GM23248 (cell line): ENCODE measurements around the gene FAM76B. TPM values are rescaled to one million over a fixed set of nuclear protein-coding genes. Genes with fewer than 3 reads are reported as not detected.

Experiments used
- DNase-seq: peaks from one replicate; pipeline ENCODE4 v3.0.0-alpha.2; 2015
- H2AFZ ChIP-seq: fragments of 200-600 bp; sonication (generic); 2 replicates; pipeline ENCODE4 v1.6.1; 2016; ENCODE audit warnings: antibody characterized with exemption
- H3F3A ChIP-seq: fragments of 200-600 bp; sonication (generic); 2 replicates; pipeline ENCODE4 v1.6.1; 2016; ENCODE audit warnings: mild to moderate bottlenecking, antibody characterized with exemption, mixed run types; ENCODE audit not compliant: insufficient read depth
- H3K27ac ChIP-seq: fragments of 200-600 bp; sonication (generic); 2 replicates; pipeline ENCODE4 v1.5.1; 2016; ENCODE audit warnings: mild to moderate bottlenecking
- H3K27me3 ChIP-seq: fragments of 200-600 bp; sonication (generic); replicated peaks from 2 replicates; pipeline ENCODE4 v1.6.1; 2016; ENCODE audit warnings: mild to moderate bottlenecking; ENCODE audit not compliant: insufficient read depth
- H3K36me3 ChIP-seq: fragments of 200-600 bp; sonication (generic); 2 replicates; pipeline ENCODE4 v1.6.1; 2016; ENCODE audit warnings: low read depth, mild to moderate bottlenecking
- H3K4me1 ChIP-seq: fragments of 200-600 bp; sonication (generic); 2 replicates; pipeline ENCODE4 v1.6.1; 2016; ENCODE audit warnings: mild to moderate bottlenecking; ENCODE audit not compliant: insufficient read depth
- H3K4me2 ChIP-seq: fragments of 200-600 bp; sonication (generic); one replicate; pipeline ENCODE4 v1.6.1; 2016; ENCODE audit warnings: mild to moderate bottlenecking; ENCODE audit not compliant: unreplicated experiment
- H3K4me3 ChIP-seq: fragments of 200-600 bp; sonication (generic); 2 replicates; pipeline ENCODE4 v1.5.1; 2016; ENCODE audit warnings: mild to moderate bottlenecking
- H3K79me2 ChIP-seq: fragments of 200-600 bp; sonication (generic); 2 replicates; pipeline ENCODE4 v1.6.1; 2016; ENCODE audit warnings: mild to moderate bottlenecking; ENCODE audit not compliant: insufficient read depth
- H3K9ac ChIP-seq: fragments of 200-600 bp; sonication (generic); 2 replicates; pipeline ENCODE4 v1.6.1; 2016; ENCODE audit warnings: mild to moderate bottlenecking
- H3K9me2 ChIP-seq: fragments of 200-600 bp; sonication (generic); 2 replicates; pipeline ENCODE4 v1.6.1; 2016; ENCODE audit warnings: mixed run types, mild to moderate bottlenecking, moderate library complexity; ENCODE audit not compliant: insufficient read depth
- H3K9me3 ChIP-seq: fragments of 200-600 bp; sonication (generic); one replicate; pipeline ENCODE4 v1.6.1; 2017; ENCODE audit warnings: low read depth
- H4K20me1 ChIP-seq: fragments of 200-600 bp; sonication (generic); 2 replicates; pipeline ENCODE4 v1.6.0; 2016; ENCODE audit not compliant: insufficient read depth
- EZH2 ChIP-seq: fragments of 200-600 bp; sonication (generic); IDR thresholded peaks from 2 replicates; pipeline ENCODE4 v1.6.1; 2018; ENCODE audit warnings: antibody characterized with exemption, mild to moderate bottlenecking; ENCODE audit not compliant: insufficient read depth, poor library complexity, severe bottlenecking
- EZH2phosphoT487 ChIP-seq: fragments of 200-600 bp; sonication (generic); IDR thresholded peaks from 2 replicates; pipeline ENCODE4 v1.6.1; 2018; ENCODE audit warnings: antibody characterized with exemption, moderate library complexity, mild to moderate bottlenecking, low read depth; ENCODE audit not compliant: insufficient read depth
- WGBS, 2 experiments: methylation state at CpG; one replicate each; pipeline ENCODE4 v1.1.6; 2015 to 2017; ENCODE audit warnings: low lambda C conversion rate in 2 of 2, low coverage in 1 of 2; ENCODE audit errors: missing lambda C conversion rate in 2 of 2; 5-methylcytosine and 5-hydroxymethylcytosine counted together
- in situ Hi-C: fragments of 300-500 bp; cut with MboI; formaldehyde crosslinking; loops from 2 replicates; pipeline ENCODE4 v1.15.0; 2020
- polyA plus RNA-seq: library from polyadenylated mRNA; unstranded; fragments of >200 nt; fragmentation: Nextera tagmentation; extraction: Ambion mirVana; gene quantifications from 2 replicates; pipeline ENCODE4 v1.2.1, GENCODE V29; 2016
- total RNA-seq: library from RNA; depleted of rRNA; stranded (reverse); fragments of >200 nt; shearing (Covaris generic); gene quantifications from 2 replicates; pipeline ENCODE4 v1.2.3, GENCODE V29; 2014

Gene FAM76B
- total and polyA plus RNA-seq, 2 experiments from 2014 or later, result 8.0 to 10.4 TPM

GRCh38 chr11:95727620-95728019 lies 62.0 kb downstream of the FAM76B start:
- H4K20me1 ChIP-seq, result no peaks in the 10 kb centered on the region
- H3K4me1 ChIP-seq, result no peaks in the 10 kb centered on the region
- in situ Hi-C loops, result no loop called here
- H2AFZ ChIP-seq, result no peak overlapping the region
- no peak overlapping the region for H3K4me3 ChIP-seq
- no peak for DNase-seq
- no peaks in the 10 kb centered on the region; the same call in 1 of the 2 replicates for H3K27me3 ChIP-seq
- H3F3A ChIP-seq, result no peaks in the 10 kb centered on the region
- H3K9ac ChIP-seq, result no peak overlapping the region
- H3K27ac ChIP-seq, result no peak overlapping the region
- no peaks in the 10 kb centered on the region for H3K36me3 ChIP-seq
- H3K4me2 ChIP-seq, result no peak overlapping the region
- no peaks in the 10 kb centered on the region for H3K9me2 ChIP-seq
- WGBS, 2 experiments, result 79 to 80% methylated on average over 6 of the region's 6 CpGs
- H3K79me2 ChIP-seq, result no peaks in the 10 kb centered on the region
- TF ChIP-seq EZH2phosphoT487 (no peak), EZH2 (no peak)
- H3K9me3 ChIP-seq, result no peaks in the 10 kb centered on the region

DNA sequence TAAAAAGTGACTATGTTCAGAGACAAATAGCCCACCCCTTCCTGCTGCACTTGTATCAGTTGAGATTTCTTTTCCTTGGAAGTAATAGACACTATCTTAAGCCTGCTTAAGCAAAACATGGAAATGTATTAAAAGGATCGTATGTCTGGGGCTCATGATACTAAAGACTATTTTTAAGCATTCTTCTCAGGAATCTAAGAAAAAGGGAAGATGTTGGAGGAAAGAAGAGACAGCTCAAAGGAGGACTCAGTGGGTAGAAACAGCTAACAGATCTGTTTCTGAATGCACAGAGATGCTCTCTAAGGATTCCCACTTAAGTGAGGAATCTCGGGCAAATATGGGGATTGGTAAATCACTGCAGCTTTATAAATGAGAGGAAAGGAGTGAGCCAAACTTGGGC lies 62.5 kb downstream of the FAM76B start:
- Histone ChIP-seq H3K4me1 (no peaks in the 10 kb centered on the region), H3K27me3 (no peaks in the 10 kb centered on the region; the same call in 1 of the 2 replicates), H3K4me2 (no peak overlapping the region), H3K9ac (no peak overlapping the region), H3K9me2 (no peaks in the 10 kb centered on the region), H3K9me3 (no peaks in the 10 kb centered on the region), H3K27ac (no peak overlapping the region), H3K79me2 (no peaks in the 10 kb centered on the region), H2AFZ (no peak overlapping the region), H4K20me1 (no peaks in the 10 kb centered on the region), H3K4me3 (no peak overlapping the region), H3F3A (no peaks in the 10 kb centered on the region), H3K36me3 (no peaks in the 10 kb centered on the region)
- no peak for TF ChIP-seq EZH2phosphoT487
- no peak for TF ChIP-seq EZH2
- DNase-seq, result no peak
- in situ Hi-C loops, result no loop called here
- WGBS, 2 experiments, result 73 to 84% methylated on average over 2 of the region's 2 CpGs

DNA sequence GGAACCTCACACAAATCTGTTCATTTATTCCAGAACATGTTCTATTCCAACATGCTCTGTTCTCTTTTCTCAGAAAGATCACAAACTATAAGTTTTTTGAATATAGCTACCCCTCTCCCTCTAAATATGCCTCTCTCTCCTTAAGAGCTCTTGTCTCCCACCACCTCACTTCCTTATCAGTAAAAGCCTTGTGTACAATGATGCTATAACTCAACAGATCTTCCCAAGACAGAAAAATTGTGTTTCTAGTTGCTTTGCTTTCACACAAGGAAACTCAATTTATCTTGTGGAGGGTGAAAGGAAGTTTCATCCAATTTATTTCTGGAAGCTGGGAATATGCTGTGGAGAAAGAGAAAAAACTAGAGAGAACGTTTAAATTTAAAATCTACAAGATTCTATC lies 64.4 kb downstream of the FAM76B start:
- 15 to 28% methylated on average over 1 of the region's 1 CpG for WGBS, 2 experiments
- Histone ChIP-seq H2AFZ (no peak overlapping the region), H3K4me1 (no peaks in the 10 kb centered on the region), H3K9ac (no peak overlapping the region), H3K4me2 (no peak overlapping the region), H3K27ac (no peak overlapping the region), H3K36me3 (no peaks in the 10 kb centered on the region), H3K9me3 (no peaks in the 10 kb centered on the region), H3K27me3 (no peaks in the 10 kb centered on the region; the same call in none of the 2 replicates), H3F3A (no peaks in the 10 kb centered on the region), H3K4me3 (no peak overlapping the region), H3K9me2 (no peaks in the 10 kb centered on the region), H3K79me2 (no peaks in the 10 kb centered on the region), H4K20me1 (no peaks in the 10 kb centered on the region)
- in situ Hi-C loops, result no loop called here
- TF ChIP-seq EZH2phosphoT487 (no peak), EZH2 (no peak)
- no peak for DNase-seq

- H4K20me1 ChIP-seq, result no peaks in the 10 kb centered on the region
- no peak for DNase-seq
- 50 to 52% methylated on average over 3 of the region's 3 CpGs for WGBS, 2 experiments
- TF ChIP-seq EZH2phosphoT487, result no peak
- TF ChIP-seq EZH2, result no peak
- no peaks in the 10 kb centered on the region for H3F3A ChIP-seq
- no peak overlapping the region for H3K4me3 ChIP-seq
- no peaks in the 10 kb centered on the region for H3K79me2 ChIP-seq
- H3K27me3 ChIP-seq, result no peaks in the 10 kb centered on the region; the same call in 1 of the 2 replicates
- no peak overlapping the region for H3K27ac ChIP-seq
- no peak overlapping the region for H3K4me2 ChIP-seq
- no peaks in the 10 kb centered on the region for H3K9me3 ChIP-seq
- no peaks in the 10 kb centered on the region for H3K4me1 ChIP-seq
- in situ Hi-C loops, result no loop called here
- H3K36me3 ChIP-seq, result no peaks in the 10 kb centered on the region
- H2AFZ ChIP-seq, result no peak overlapping the region
- no peak overlapping the region for H3K9ac ChIP-seq
- H3K9me2 ChIP-seq, result no peaks in the 10 kb centered on the region
Observed at GRCh38 chr11:95723361-95723942, 66.1 kb downstream of the FAM76B start.
